ENCODE measurements around the gene OPA1. TPM values are rescaled to one million over a fixed set of nuclear protein-coding genes. Genes with fewer than 3 reads are reported as not detected.

OPA1 gene
- total RNA-seq, 1 experiment from 2014 or later: 72.0 TPM

DNA sequence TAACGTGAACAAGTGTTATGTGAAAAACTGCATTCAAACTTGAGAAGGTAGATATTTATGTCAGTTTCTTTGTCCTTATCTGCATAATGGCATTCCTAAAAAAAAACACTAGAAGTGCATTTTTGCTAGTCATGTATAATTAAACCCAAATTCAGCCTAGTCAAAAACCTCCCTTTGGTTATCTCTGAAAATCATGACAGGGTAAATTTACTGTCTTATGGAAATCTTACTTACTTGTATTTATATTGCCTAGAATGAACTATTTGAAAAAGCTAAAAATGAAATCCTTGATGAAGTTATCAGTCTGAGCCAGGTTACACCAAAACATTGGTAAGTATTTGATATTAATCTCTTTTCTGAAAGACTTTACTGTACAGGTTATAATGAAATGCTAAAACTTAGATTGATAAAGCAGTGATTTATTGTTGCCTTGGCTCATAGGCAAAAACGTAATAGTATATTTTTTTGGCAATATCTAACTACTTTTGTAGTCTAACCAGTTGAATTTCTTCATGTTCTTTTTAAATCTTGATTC lies 55.6 kb downstream of the OPA1 start:
- intact Hi-C loops (cut with micrococcal nuclease): no loop called here
- BruUV-seq (replicated peaks): no TSS peak
- H3K4me1 ChIP-seq (ENCODE audit: control insufficient read depth in 1 of 2, insufficient read depth in 2 of 2, low read length in 2 of 2): no peaks in the 10 kb centered on the region
- peaks cover 18 to 36% of the 10 kb centered on the region in 2 experiments for H3K36me3 ChIP-seq (ENCODE audit: control insufficient read depth in 1 of 2, insufficient read depth in 2 of 2, low read length in 2 of 2)
- no peaks in the 10 kb centered on the region for H3K9me3 ChIP-seq (ENCODE audit: control insufficient read depth in 1 of 2, insufficient read depth in 1 of 2, low read depth in 1 of 2, low read length in 2 of 2)
- H3K4me2 ChIP-seq (ENCODE audit: low read length): no peak overlapping the region
- ChIA-PET POLR2A (no interaction called here), RAD21 (ENCODE audit: low non-redundant PET in 1 of 2, low total read pairs in 2 of 2, uncharacterized antibody in 2 of 2, unreplicated experiment in 2 of 2) (no interaction called here), CTCF (no interaction called here)
- no peaks in the 10 kb centered on the region for H3K27me3 ChIP-seq (ENCODE audit: insufficient read depth, low read length)
- no peak overlapping the region for H3K4me3 ChIP-seq (replicated peaks in 1 of 2; ENCODE audit: low read depth in 1 of 2, low read length in 2 of 2)
- TF ChIP-seq YY1 (IDR thresholded peaks at IDR 0.05; ENCODE audit: extremely low read depth, insufficient replicate concordance, low read depth, low read length) (no peak), SP1 (IDR thresholded peaks at IDR 0.05; ENCODE audit: low read depth) (no peak), SIN3A (IDR thresholded peaks at IDR 0.05; ENCODE audit: low read depth) (no peak), EGR1 (IDR thresholded peaks at IDR 0.05; ENCODE audit: low read depth) (no peak), TCF7L2 (IDR thresholded peaks at IDR 0.05; ENCODE audit: borderline replicate concordance, extremely low read depth, insufficient read depth, insufficient read length) (no peak), ZFX (IDR thresholded peaks at IDR 0.05) (no peak), RAD21 (IDR thresholded peaks at IDR 0.05; ENCODE audit: low read depth) (no peak), POLR2AphosphoS5 (IDR thresholded peaks at IDR 0.05; ENCODE audit: low read depth, low read length) (no peak), FOSL1 (IDR thresholded peaks at IDR 0.05; ENCODE audit: low read depth) (no peak), POLR2A (IDR thresholded peaks at IDR 0.05; ENCODE audit: borderline replicate concordance, extremely low read depth, insufficient read depth, insufficient read length) (no peak), CEBPB (IDR thresholded peaks at IDR 0.05; ENCODE audit: low read depth) (no peak), SRF (IDR thresholded peaks at IDR 0.05; ENCODE audit: low read depth) (no peak), CBX3 (IDR thresholded peaks at IDR 0.05; ENCODE audit: low read depth) (no peak), ZNF274 (IDR thresholded peaks at IDR 0.05; ENCODE audit: low read depth, low read length) (no peak)
- TF ChIP-seq, protein P1, sequence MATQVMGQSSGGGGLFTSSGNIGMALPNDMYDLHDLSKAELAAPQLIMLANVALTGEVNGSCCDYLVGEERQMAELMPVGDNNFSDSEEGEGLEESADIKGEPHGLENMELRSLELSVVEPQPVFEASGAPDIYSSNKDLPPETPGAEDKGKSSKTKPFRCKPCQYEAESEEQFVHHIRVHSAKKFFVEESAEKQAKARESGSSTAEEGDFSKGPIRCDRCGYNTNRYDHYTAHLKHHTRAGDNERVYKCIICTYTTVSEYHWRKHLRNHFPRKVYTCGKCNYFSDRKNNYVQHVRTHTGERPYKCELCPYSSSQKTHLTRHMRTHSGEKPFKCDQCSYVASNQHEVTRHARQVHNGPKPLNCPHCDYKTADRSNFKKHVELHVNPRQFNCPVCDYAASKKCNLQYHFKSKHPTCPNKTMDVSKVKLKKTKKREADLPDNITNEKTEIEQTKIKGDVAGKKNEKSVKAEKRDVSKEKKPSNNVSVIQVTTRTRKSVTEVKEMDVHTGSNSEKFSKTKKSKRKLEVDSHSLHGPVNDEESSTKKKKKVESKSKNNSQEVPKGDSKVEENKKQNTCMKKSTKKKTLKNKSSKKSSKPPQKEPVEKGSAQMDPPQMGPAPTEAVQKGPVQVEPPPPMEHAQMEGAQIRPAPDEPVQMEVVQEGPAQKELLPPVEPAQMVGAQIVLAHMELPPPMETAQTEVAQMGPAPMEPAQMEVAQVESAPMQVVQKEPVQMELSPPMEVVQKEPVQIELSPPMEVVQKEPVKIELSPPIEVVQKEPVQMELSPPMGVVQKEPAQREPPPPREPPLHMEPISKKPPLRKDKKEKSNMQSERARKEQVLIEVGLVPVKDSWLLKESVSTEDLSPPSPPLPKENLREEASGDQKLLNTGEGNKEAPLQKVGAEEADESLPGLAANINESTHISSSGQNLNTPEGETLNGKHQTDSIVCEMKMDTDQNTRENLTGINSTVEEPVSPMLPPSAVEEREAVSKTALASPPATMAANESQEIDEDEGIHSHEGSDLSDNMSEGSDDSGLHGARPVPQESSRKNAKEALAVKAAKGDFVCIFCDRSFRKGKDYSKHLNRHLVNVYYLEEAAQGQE (IDR thresholded peaks at IDR 0.05; ENCODE audit: low read depth): no peak
- TF ChIP-seq, protein P2, sequence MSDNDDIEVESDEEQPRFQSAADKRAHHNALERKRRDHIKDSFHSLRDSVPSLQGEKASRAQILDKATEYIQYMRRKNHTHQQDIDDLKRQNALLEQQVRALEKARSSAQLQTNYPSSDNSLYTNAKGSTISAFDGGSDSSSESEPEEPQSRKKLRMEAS (IDR thresholded peaks at IDR 0.05): no peak
- TF ChIP-seq, protein P3, sequence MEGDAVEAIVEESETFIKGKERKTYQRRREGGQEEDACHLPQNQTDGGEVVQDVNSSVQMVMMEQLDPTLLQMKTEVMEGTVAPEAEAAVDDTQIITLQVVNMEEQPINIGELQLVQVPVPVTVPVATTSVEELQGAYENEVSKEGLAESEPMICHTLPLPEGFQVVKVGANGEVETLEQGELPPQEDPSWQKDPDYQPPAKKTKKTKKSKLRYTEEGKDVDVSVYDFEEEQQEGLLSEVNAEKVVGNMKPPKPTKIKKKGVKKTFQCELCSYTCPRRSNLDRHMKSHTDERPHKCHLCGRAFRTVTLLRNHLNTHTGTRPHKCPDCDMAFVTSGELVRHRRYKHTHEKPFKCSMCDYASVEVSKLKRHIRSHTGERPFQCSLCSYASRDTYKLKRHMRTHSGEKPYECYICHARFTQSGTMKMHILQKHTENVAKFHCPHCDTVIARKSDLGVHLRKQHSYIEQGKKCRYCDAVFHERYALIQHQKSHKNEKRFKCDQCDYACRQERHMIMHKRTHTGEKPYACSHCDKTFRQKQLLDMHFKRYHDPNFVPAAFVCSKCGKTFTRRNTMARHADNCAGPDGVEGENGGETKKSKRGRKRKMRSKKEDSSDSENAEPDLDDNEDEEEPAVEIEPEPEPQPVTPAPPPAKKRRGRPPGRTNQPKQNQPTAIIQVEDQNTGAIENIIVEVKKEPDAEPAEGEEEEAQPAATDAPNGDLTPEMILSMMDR (IDR thresholded peaks at IDR 0.05 in 2 of 3, conservative IDR thresholded peaks at IDR 0.05 in 1 of 3; ENCODE audit: borderline replicate concordance in 1 of 3, insufficient read depth in 1 of 3, low read depth in 2 of 3, low read length in 2 of 3): no peak
- H3K9ac ChIP-seq (ENCODE audit: low read length): no peak overlapping the region
- no peaks in the 10 kb centered on the region for H4K20me1 ChIP-seq (ENCODE audit: insufficient read depth)
- H3K9me2 ChIP-seq (ENCODE audit: insufficient read depth): no peaks in the 10 kb centered on the region
- H3K79me2 ChIP-seq (ENCODE audit: insufficient read depth, low read length): no peaks in the 10 kb centered on the region
- ATAC-seq (no peak), DNase-seq (ENCODE audit: low read depth, low spot score) (no peak)
- H3K27ac ChIP-seq (ENCODE audit: low read depth, low read length): no peak overlapping the region
- H2AFZ ChIP-seq (ENCODE audit: low read depth, low read length, poor library complexity, severe bottlenecking): no peak overlapping the region

Data from HCT116 (cell line).